GM10248 (cell line): Measurements from ENCODE around the gene TRPV4.
"Not testable (repeated sequence)": the region's sequence is repeated elsewhere in the genome, so short reads cannot be mapped to it uniquely, and the experiment has no call there.

Experiments
- CTCF ChIA-PET: fragments of 300-600 bp; sonication (Branson Sonifier 250); formaldehyde crosslinking; extraction: SDS; loops from one replicate; lab custom pipeline; 2021; ENCODE audit warnings: antibody characterized with exemption; lab: Yijun Ruan, JAX
- POLR2A ChIA-PET: fragments of 350-650 bp; sonication (Branson Sonifier 250); formaldehyde crosslinking; extraction: SDS; loops from one replicate; lab custom pipeline; 2020; ENCODE audit warnings: antibody characterized with exemption; lab: Yijun Ruan, JAX
- DNase-seq: peaks from one replicate; pipeline ENCODE4 v3.0.0; 2012; ENCODE audit errors: extremely low spot score
- CTCF ChIP-seq: IDR thresholded peaks from 2 replicates; pipeline ENCODE4 v1.5.1; 2012; ENCODE audit warnings: mild to moderate bottlenecking, low read depth; ENCODE audit errors: extremely low read depth, missing control alignments, control extremely low read depth

The TRPV4 gene

GRCh38 chr12:109861689-109862314, 28.6 kb upstream of the TRPV4 start:
- no peak for DNase-seq
- CTCF ChIA-PET: interaction anchor here (1.2 to 8.9 kb wide), 4 partner anchors 8 to 29 kb away, joined by 3 to 85 read pairs (median 22); no protein-coding TSS in a partner anchor
- TF ChIP-seq CTCF: no peak
- POLR2A ChIA-PET: no interaction called here

GRCh38 chr12:109860977-109861376, 27.8 kb upstream of the TRPV4 start:
- POLR2A ChIA-PET: no interaction called here
- CTCF ChIA-PET: interaction anchor here (8.9 kb wide), 1 partner anchor 18 kb away, joined by 85 read pairs; no protein-coding TSS in a partner anchor
- no peak for TF ChIP-seq CTCF
- no peak for DNase-seq

GRCh38 chr12:109858764-109859163, 25.6 kb upstream of the TRPV4 start:
- no peak for TF ChIP-seq CTCF
- ChIA-PET CTCF (interaction anchor here (1.0 to 8.9 kb wide), 5 partner anchors 10 to 53 kb away, joined by 3 to 85 read pairs (median 3); no protein-coding TSS in a partner anchor), POLR2A (no interaction called here)
- no peak for DNase-seq

- POLR2A ChIA-PET: no interaction called here
- no peak for DNase-seq
- no peak for TF ChIP-seq CTCF
- CTCF ChIA-PET: interaction anchor here (1.1 to 8.9 kb wide), 3 partner anchors 9 to 52 kb away, joined by 3 to 85 read pairs (median 5); no protein-coding TSS in a partner anchor
Observed at GRCh38 chr12:109857715-109858114, 24.5 kb upstream of the TRPV4 start.

GRCh38 chr12:109855377-109855776, 22.2 kb upstream of the TRPV4 start:
- ChIA-PET POLR2A (no interaction called here), CTCF (interaction anchor here (3.8 to 8.9 kb wide), 4 partner anchors 9 to 72 kb away, joined by 22 to 85 read pairs (median 26); partner anchors contain the start of gene GLTP)
- DNase-seq: no peak
- TF ChIP-seq CTCF: no peak

GRCh38 chr12:109850518-109850917, 17.3 kb upstream of the TRPV4 start:
- POLR2A ChIA-PET, DNase-seq: not testable (repeated sequence)
- CTCF ChIA-PET: interaction anchor here (1.2 to 2.7 kb wide), 2 partner anchors 21 to 45 kb away, joined by 4 to 5 read pairs; no protein-coding TSS in a partner anchor

- ChIA-PET CTCF (interaction anchor here (0.8 to 5.1 kb wide), 5 partner anchors 9 to 414 kb away, joined by 3 to 22 read pairs (median 3); no protein-coding TSS in a partner anchor), POLR2A (no interaction called here)
- no peak for TF ChIP-seq CTCF
- no peak for DNase-seq
Observed at GRCh38 chr12:109847142-109847735, 14.0 kb upstream of the TRPV4 start.
